GM21528 (cell line): ENCODE results near the gene WNT8A.
"Not testable (repeated sequence)": the region's sequence is repeated elsewhere in the genome, so short reads cannot be mapped to it uniquely, and the experiment has no call there.

Source experiments
- ATAC-seq: cut with Tn5 transposase; IDR thresholded peaks from one replicate; pipeline ENCODE4 v1.9.1; 2021; ENCODE audit warnings: mild to moderate bottlenecking, moderate library complexity; ENCODE audit not compliant: unreplicated experiment, low FRiP score

Gene WNT8A

DNA sequence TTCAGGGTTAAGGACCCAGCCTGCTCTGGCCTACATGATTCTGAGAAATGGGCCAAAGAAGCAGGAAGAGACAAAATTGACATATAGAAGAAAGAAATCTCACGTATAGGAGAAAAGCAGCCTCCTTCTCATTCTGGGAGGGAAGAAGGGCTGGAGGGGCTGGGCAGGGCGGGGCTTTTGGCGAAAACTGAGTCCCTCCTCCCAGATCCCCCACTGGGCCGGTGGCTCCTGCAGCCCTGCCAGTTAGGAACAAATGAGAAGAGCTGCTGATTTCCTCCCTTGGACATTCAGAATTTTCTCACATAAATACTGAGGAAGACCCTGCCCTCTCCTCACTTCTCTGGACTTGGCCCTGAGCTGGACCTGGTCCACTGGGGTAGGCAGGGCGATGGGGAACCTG, at the start of gene WNT8A:
Gene WNT8A, plus strand, starts transcription at position 332 of the 400 bp plus-strand sequence. CDS start 95 bp downstream, outside the sequence.
- no peak for ATAC-seq

GRCh38 chr5:138035605-138036537, 48.0 kb upstream of the WNT8A start:
- no peak for ATAC-seq

DNA sequence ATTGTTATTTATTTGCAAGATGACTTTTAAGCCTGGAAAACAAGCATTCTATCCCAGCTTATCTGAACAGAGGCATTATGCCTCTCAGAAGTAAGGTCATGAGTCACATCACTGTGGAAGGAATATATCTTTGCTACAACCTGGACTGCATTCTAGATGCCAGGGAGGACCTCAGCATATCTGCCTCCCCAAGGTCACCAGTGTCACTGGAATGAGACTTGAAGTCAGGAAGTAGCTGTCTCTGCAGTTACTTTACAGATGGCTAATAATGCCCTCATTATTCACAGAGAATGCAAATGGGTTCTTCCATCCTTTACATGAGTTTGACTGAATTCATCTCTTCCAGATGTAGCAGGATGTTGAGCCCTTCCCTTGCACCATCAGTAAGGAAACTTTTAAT, 46.6 kb upstream of the WNT8A start:
- ATAC-seq, result no peak

GRCh38 chr5:138037907-138038633, 45.8 kb upstream of the WNT8A start:
- ATAC-seq, result no peak

GRCh38 chr5:138038826-138039225, 45.0 kb upstream of the WNT8A start:
- ATAC-seq, result no peak

DNA sequence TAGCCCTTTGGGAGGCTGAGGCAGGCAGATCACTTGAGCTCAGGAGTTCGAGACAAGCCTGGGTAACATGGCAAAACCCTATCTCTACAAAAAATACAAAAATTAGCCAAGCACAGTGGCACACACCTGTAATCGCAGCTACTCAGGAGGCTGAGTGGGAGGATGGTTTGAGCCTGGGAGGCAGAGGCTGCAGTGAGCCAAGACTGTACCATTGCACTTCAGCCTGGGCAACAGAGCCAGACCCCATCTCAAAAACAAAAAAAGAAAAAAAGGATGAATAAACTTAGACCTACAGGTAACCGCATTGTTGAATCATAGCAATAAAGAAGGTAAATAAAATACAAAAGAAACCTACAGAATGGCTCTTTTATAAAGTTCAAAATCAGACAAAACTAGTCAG, 38.5 kb upstream of the WNT8A start:
- ATAC-seq, result not testable (repeated sequence)

- no peak for ATAC-seq
These were observed 32.2 kb upstream of the WNT8A start for GRCh38 chr5:138051441-138052296.

GRCh38 chr5:138052718-138053117, 31.1 kb upstream of the WNT8A start:
- ATAC-seq, result not testable (repeated sequence)

GRCh38 chr5:138053554-138053953, 30.3 kb upstream of the WNT8A start:
- no peak for ATAC-seq

DNA sequence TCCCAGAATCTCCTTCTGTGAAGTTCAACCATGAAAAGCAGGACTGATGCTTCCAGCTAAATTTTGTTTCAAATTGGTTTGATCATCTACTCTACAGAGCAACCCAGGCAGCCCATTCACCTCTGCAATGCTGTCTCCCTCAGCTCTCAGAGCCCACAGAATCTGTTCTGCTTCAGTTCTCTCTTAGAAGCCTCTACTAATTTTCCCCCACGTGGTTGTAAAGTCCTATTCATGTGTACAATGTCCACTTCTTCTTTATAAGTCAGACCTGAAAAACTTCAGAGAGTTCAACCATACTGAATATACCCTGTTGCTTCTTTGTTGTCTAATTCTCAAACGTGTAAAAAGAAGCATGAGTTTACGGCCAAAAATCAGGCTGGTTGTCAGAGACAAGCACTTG, 29.6 kb upstream of the WNT8A start:
- no peak for ATAC-seq

GRCh38 chr5:138054847-138055558, 28.8 kb upstream of the WNT8A start:
- ATAC-seq, result no peak

DNA sequence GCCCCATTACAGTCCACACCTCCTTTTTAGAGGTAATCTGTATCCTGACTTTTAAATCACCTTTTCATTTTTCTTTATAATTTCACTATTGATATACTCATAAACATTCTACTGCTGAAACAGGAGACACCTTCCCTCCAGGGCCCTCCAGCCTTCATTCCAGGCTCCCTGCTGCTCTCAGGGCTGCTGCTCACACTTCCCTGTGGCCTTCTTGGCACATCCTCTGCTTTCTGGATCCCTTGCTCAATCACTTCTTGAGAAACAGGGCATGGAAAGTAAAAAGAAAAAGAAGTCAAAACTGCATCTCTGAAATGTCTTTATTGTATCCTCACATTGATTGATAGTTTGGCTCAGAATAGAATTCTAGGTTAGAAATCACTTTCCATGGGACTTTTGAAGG, 19.3 kb upstream of the WNT8A start:
- no peak for ATAC-seq

DNA sequence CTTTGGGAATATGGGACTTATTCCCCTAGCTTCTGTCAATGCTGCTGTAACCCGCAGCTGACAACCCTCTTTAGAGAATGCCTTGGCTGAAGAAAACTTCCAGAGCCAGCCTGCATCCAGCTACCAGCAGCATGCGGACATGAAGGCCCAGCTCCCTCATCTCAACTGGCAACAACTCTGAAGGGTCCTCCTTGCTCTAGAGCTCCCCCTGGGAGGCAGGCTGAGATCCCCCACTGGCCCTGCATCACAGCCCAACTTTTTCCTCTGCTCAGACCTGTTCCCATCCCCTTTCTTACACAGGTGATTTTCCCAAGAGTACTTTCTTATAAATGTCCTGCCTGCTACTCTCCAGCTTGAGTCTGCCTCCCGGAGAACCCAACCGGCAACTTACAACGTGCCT, 18.7 kb upstream of the WNT8A start:
- ATAC-seq, result no peak

DNA sequence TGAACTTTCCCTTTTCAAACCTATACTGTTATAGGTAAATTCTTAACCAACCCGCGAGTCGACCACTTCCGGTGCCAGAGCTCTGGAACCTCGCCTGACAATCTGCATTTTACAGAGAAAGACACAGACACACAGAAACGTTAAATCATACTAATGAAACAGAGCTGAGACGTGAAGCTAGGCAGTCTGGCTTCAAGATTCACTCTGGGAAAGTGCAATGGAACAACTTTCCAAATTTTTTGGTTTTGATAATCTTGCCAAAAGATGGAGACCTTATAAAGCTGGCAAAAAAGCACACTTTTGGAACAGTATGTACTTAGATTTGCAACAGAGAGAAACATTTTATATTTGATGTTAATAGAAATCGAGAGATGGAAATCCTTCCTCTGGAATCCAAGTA, 15.9 kb upstream of the WNT8A start:
- no peak for ATAC-seq

- no peak for ATAC-seq
These were observed 14.9 kb upstream of the WNT8A start for GRCh38 chr5:138068742-138069600.

DNA sequence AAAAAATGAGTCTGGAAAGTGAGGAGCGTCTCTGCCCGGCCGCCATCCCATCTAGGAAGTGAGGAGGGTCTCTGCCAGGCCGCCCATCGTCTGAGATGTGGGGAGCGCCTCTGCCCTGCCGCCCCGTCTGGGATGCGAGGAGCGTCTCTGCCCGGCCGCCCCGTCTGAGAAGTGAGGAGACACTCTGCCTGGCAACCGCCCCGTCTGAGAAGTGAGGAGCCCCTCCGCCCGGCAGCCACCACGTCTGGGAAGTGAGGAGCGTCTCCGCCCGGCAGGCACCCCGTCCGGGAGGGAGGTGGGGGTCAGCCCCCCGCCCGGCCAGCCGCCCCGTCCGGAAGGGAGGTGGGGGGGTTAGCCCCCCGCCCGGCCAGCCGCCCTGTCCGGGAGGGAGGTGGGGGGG, 13.8 kb upstream of the WNT8A start:
- ATAC-seq, result not testable (repeated sequence)

DNA sequence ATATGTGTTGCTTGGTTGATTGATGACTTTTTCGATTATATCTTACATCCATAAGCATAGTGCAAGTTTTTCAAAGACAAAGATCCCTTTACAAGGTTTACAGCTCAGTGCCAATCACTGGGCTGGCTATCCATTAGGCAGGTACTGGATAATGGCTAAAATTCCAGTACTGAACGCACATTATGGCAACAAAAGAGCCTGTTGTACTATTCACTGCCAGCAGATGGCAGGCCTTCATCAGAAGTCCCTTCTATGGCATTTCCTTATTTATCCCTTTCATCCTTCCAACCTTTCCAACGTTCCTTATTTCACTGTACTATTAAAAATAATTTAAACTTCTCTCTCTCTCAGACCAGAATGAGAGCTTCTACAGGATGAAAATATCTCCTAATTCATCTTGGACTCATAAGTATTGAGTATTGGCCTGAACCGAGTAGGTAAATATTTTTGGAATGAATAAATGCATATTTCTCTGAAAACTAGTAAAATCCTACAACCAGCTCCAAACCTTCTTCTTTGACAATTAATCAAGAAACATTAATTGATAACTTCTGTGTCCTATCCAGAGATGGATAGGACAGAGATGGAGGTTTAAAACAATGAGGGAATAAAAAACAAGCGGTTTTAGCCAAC, 6.7 kb upstream of the WNT8A start:
- ATAC-seq, result no peak

DNA sequence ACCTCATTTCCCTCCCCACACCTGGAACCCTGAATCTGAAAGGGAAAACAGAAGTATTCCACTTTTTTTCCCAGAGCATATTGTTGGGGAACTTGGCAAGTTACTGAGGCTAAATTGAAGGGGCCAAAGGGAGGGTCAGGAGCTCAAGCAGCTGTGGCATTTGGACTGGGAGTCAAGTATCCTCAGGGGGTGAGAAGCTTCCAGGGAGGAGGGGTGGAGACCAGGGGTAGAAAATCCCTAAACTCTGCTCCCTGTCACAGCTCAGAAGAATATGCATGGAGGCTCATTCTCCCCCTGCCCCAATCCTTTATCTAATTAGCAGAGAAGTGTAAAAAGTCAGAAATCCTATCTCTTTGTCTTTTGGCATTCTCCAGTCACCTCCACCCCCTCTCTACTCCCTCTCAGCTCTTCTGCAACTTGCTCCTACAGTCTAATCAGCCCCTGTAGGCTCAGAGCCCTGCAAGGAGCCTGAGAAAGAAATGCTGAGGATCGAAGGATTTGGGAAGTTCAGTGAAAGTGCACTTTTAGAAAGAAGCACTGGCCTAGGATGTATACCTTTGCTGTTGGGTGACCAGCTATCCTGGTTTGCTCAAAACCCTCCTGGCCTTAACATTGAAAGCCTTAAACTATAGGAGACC, 5.7 kb upstream of the WNT8A start:
- ATAC-seq, result no peak
